Measurements from ENCODE around the gene PLA2G3.

DNA sequence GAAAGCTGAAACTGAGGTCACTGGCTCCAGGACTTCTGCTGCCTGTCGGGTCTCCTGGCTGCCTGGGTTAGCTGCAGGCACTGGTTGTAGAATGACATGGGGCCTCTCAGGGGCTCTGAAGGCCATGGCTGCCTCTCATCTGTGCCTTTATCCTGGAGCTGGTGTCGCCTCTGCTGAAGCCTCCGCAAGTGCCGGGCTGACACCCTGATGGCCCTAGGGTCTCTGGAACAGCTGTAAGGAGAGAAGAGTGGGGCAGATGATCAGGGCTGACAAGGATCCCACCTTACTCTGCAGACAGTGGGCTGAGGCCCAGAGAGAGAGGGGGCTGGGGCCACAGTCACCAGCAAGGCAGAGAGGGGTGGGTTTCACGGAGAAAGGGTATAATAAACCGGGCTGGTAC is 4.6 kb downstream of the PLA2G3 start:
- TF ChIP-seq ZNF878 (CRISPR knock-in tag; IDR thresholded peaks at IDR 0.05) (no peak), POLR2AphosphoS5 (IDR thresholded peaks at IDR 0.05; ENCODE audit: low read depth, low read length) (no peak), ATRX (CRISPR knock-in tag; IDR thresholded peaks at IDR 0.05; ENCODE audit: borderline replicate concordance) (no peak), SP1 (IDR thresholded peaks at IDR 0.05) (no peak), SP1 (CRISPR knock-in tag; IDR thresholded peaks at IDR 0.05) (no peak), ZNF724P (CRISPR knock-in tag; IDR thresholded peaks at IDR 0.05; ENCODE audit: borderline replicate concordance) (no peak), ZNF124 (CRISPR knock-in tag; IDR thresholded peaks at IDR 0.05) (no peak), POLR2AphosphoS2 (IDR thresholded peaks at IDR 0.05; ENCODE audit: low read depth, low read length) (no peak), KDM4B (CRISPR knock-in tag; IDR thresholded peaks at IDR 0.05) (no peak), ZNF350 (CRISPR knock-in tag; IDR thresholded peaks at IDR 0.05; ENCODE audit: borderline replicate concordance, low read depth) (no peak), MYNN (CRISPR knock-in tag; IDR thresholded peaks at IDR 0.05; ENCODE audit: low read depth) (no peak)
- TF ChIP-seq, protein P1, sequence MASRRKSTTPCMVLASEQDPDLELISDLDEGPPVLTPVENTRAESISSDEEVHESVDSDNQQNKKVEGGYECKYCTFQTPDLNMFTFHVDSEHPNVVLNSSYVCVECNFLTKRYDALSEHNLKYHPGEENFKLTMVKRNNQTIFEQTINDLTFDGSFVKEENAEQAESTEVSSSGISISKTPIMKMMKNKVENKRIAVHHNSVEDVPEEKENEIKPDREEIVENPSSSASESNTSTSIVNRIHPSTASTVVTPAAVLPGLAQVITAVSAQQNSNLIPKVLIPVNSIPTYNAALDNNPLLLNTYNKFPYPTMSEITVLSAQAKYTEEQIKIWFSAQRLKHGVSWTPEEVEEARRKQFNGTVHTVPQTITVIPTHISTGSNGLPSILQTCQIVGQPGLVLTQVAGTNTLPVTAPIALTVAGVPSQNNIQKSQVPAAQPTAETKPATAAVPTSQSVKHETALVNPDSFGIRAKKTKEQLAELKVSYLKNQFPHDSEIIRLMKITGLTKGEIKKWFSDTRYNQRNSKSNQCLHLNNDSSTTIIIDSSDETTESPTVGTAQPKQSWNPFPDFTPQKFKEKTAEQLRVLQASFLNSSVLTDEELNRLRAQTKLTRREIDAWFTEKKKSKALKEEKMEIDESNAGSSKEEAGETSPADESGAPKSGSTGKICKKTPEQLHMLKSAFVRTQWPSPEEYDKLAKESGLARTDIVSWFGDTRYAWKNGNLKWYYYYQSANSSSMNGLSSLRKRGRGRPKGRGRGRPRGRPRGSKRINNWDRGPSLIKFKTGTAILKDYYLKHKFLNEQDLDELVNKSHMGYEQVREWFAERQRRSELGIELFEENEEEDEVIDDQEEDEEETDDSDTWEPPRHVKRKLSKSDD (CRISPR knock-in tag; IDR thresholded peaks at IDR 0.05; ENCODE audit: low read depth) = no peak
- TF ChIP-seq, protein P2, sequence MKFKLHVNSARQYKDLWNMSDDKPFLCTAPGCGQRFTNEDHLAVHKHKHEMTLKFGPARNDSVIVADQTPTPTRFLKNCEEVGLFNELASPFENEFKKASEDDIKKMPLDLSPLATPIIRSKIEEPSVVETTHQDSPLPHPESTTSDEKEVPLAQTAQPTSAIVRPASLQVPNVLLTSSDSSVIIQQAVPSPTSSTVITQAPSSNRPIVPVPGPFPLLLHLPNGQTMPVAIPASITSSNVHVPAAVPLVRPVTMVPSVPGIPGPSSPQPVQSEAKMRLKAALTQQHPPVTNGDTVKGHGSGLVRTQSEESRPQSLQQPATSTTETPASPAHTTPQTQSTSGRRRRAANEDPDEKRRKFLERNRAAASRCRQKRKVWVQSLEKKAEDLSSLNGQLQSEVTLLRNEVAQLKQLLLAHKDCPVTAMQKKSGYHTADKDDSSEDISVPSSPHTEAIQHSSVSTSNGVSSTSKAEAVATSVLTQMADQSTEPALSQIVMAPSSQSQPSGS (CRISPR knock-in tag; IDR thresholded peaks at IDR 0.05) = no peak
- TF ChIP-seq, protein P3, sequence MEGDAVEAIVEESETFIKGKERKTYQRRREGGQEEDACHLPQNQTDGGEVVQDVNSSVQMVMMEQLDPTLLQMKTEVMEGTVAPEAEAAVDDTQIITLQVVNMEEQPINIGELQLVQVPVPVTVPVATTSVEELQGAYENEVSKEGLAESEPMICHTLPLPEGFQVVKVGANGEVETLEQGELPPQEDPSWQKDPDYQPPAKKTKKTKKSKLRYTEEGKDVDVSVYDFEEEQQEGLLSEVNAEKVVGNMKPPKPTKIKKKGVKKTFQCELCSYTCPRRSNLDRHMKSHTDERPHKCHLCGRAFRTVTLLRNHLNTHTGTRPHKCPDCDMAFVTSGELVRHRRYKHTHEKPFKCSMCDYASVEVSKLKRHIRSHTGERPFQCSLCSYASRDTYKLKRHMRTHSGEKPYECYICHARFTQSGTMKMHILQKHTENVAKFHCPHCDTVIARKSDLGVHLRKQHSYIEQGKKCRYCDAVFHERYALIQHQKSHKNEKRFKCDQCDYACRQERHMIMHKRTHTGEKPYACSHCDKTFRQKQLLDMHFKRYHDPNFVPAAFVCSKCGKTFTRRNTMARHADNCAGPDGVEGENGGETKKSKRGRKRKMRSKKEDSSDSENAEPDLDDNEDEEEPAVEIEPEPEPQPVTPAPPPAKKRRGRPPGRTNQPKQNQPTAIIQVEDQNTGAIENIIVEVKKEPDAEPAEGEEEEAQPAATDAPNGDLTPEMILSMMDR (CRISPR knock-in tag; IDR thresholded peaks at IDR 0.05) = no peak
- TF ChIP-seq, protein P4, sequence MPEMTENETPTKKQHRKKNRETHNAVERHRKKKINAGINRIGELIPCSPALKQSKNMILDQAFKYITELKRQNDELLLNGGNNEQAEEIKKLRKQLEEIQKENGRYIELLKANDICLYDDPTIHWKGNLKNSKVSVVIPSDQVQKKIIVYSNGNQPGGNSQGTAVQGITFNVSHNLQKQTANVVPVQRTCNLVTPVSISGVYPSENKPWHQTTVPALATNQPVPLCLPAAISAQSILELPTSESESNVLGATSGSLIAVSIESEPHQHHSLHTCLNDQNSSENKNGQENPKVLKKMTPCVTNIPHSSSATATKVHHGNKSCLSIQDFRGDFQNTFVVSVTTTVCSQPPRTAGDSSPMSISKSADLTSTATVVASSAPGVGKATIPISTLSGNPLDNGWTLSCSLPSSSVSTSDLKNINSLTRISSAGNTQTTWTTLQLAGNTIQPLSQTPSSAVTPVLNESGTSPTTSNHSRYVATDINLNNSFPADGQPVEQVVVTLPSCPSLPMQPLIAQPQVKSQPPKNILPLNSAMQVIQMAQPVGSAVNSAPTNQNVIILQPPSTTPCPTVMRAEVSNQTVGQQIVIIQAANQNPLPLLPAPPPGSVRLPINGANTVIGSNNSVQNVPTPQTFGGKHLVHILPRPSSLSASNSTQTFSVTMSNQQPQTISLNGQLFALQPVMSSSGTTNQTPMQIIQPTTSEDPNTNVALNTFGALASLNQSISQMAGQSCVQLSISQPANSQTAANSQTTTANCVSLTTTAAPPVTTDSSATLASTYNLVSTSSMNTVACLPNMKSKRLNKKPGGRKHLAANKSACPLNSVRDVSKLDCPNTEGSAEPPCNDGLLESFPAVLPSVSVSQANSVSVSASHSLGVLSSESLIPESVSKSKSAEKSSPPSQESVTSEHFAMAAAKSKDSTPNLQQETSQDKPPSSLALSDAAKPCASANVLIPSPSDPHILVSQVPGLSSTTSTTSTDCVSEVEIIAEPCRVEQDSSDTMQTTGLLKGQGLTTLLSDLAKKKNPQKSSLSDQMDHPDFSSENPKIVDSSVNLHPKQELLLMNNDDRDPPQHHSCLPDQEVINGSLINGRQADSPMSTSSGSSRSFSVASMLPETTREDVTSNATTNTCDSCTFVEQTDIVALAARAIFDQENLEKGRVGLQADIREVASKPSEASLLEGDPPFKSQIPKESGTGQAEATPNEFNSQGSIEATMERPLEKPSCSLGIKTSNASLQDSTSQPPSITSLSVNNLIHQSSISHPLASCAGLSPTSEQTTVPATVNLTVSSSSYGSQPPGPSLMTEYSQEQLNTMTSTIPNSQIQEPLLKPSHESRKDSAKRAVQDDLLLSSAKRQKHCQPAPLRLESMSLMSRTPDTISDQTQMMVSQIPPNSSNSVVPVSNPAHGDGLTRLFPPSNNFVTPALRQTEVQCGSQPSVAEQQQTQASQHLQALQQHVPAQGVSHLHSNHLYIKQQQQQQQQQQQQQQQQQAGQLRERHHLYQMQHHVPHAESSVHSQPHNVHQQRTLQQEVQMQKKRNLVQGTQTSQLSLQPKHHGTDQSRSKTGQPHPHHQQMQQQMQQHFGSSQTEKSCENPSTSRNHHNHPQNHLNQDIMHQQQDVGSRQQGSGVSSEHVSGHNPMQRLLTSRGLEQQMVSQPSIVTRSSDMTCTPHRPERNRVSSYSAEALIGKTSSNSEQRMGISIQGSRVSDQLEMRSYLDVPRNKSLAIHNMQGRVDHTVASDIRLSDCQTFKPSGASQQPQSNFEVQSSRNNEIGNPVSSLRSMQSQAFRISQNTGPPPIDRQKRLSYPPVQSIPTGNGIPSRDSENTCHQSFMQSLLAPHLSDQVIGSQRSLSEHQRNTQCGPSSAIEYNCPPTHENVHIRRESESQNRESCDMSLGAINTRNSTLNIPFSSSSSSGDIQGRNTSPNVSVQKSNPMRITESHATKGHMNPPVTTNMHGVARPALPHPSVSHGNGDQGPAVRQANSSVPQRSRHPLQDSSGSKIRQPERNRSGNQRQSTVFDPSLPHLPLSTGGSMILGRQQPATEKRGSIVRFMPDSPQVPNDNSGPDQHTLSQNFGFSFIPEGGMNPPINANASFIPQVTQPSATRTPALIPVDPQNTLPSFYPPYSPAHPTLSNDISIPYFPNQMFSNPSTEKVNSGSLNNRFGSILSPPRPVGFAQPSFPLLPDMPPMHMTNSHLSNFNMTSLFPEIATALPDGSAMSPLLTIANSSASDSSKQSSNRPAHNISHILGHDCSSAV (CRISPR knock-in tag; IDR thresholded peaks at IDR 0.05; ENCODE audit: borderline replicate concordance) = no peak
